AG09309 (cell line): ENCODE results near the gene CNTN4.

Source experiments
- DNase-seq: peaks from one replicate; pipeline ENCODE4 v3.0.0-alpha.2; 2010; ENCODE audit warnings: low read depth
- H3K4me3 ChIP-seq: 2 replicates; pipeline ENCODE4 v1.5.1; 2011; ENCODE audit warnings: mild to moderate bottlenecking, low read depth, low read length, moderate library complexity; ENCODE audit not compliant: control insufficient read depth
- TF ChIP-seq, protein P1 (sequence below): IDR thresholded peaks from 2 replicates; pipeline ENCODE4 v1.5.1; 2011; ENCODE audit warnings: mild to moderate bottlenecking, low read depth, low read length, inconsistent platforms; ENCODE audit not compliant: insufficient read depth, control insufficient read depth; ENCODE audit errors: missing control alignments

The CNTN4 gene

DNA sequence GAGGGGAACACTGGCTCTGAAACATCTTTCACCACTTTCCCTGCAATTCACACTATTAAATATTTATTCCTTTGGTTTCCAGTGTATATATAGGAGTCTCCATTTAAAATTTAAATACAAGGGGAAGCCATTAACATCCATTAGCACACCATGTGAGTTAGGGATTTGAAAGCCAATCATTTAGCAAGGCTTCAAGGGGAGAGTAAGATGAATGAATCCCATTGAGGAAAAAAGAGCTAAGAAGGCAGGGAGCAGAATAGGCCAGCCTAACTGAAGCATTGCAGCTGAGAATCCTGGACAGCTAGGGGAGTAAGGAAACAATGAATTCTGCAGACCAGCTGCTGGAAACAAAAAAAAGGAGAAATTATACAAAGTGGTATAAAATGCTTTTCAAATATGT is 585.4 kb downstream of the CNTN4 start:
- H3K4me3 ChIP-seq = no peak overlapping the region
- TF ChIP-seq, protein P1, sequence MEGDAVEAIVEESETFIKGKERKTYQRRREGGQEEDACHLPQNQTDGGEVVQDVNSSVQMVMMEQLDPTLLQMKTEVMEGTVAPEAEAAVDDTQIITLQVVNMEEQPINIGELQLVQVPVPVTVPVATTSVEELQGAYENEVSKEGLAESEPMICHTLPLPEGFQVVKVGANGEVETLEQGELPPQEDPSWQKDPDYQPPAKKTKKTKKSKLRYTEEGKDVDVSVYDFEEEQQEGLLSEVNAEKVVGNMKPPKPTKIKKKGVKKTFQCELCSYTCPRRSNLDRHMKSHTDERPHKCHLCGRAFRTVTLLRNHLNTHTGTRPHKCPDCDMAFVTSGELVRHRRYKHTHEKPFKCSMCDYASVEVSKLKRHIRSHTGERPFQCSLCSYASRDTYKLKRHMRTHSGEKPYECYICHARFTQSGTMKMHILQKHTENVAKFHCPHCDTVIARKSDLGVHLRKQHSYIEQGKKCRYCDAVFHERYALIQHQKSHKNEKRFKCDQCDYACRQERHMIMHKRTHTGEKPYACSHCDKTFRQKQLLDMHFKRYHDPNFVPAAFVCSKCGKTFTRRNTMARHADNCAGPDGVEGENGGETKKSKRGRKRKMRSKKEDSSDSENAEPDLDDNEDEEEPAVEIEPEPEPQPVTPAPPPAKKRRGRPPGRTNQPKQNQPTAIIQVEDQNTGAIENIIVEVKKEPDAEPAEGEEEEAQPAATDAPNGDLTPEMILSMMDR = no peak
- no peak for DNase-seq

DNA sequence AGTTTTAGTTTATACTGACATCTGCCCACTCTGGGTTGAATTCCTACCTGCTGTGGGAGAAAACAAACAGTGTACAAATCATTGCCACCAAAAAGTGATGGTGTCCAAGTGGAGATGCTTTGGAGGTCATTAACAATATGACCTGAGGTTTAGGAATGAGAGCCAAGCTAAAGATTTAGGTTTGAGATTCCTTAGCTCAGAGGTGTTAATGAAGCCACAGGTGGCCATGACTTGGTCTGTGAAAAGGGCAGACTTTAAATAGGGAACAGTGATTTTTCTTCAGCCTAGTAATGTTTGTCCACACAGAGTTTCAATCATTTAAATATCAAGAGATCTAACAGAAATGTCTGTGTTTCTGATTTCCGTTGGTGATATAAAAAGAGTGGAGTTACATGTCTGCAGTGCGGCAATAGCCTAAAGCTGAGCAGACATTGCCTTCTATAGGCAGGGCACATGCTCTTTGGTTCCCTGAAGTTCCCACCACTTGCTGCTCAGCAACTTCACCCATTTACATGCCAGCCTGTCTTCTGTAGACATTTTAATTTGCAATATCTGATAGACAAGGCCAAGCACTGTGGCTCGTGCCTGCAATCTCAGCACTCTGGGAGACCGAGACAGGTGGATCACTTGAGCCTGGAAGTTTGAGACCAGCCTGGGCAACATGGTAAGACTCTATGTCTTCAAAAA is 588.3 kb downstream of the CNTN4 start:
- H3K4me3 ChIP-seq = no peak overlapping the region
- TF ChIP-seq, protein P1 = no peak
- DNase-seq = no peak

DNA sequence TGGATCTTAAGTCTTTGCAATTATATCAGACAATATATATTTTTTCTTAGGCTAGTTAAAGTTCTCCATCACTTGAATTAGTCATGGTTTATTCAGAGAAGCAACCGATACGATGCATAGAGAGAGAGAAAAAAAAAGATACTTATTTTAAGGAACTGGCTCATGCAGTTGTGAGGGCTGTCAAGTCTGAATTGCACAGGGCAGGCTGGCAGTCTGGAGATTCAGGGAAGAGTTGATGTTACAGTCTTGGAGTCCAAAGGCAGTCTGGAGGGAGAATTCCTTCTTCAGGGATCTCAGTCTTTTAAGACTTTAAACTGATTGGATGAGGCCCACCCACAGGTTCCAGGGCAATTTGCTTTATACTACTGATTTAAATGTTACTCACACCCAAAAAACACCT is 598.9 kb downstream of the CNTN4 start:
- no peak overlapping the region for H3K4me3 ChIP-seq
- no peak for DNase-seq
- TF ChIP-seq, protein P1 = no peak

DNA sequence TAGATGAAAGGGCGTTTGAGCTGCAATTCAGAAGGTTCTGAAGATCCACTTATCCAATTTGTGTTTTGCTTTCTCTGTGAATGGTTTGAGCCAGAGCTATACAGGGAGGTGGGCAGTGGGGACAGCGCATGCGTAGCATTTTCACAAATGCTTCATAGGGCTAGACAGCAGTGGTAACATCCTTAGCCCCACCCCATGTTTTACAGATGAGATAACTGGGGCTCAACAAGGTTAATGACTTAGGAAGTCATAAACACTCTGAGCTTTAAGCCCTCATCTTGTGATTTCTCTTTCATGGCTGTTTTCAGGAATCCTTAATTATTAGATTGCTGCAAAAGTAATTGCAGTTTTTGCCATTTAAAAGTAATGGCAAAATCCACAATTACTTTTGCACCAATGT is 602.8 kb downstream of the CNTN4 start:
- H3K4me3 ChIP-seq = no peak overlapping the region
- TF ChIP-seq, protein P1 = no peak
- DNase-seq = no peak

DNA sequence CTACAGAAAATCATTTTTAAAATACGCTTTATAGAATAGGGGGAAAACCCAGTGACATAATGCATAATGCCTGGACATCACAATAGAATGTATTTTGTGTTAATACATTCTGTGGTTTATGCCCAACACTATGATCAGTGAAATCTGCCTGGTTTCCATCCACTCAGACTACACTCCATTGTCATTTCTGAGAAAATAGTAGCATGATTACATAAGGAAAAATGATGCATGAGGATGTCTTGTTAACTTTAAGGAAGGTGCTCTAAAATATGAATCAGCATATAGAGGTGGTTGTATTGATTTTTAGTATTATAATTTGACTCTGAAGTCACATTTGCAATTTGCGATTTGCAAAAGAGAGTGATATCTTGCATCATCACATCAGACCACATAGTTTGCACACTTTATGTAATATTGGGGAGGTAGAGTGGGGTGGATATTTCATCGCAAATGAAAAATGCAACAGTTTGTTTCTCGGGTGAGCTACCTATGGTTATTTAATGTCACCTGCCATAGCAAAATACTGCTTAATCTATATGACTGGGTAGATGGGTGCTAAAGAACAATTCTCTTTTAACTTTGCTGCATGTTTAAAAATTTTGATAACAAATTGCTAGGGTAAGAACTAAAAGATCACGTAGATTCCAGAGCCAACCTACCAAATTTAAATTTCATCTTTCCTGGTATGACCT is 607.6 kb downstream of the CNTN4 start:
- DNase-seq = no peak
- H3K4me3 ChIP-seq = no peak overlapping the region
- TF ChIP-seq, protein P1 = no peak

DNA sequence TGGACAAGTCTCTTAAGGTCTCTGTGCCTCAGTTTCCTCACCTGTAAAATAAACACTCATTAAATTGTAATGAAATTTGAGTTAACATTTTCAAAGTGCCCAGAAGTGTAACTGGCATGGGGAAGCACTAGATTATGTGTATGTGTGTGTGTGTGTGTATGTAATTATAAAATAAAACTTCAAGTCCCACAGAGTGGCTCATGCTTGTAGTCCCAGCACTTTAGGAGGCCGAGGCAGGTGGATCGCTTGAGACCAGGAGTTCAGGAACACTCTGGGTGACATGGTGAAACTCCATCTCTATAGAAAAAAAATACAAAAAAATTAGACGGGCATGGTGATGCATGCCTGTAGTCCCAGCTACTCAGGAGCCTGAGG is 608.2 kb downstream of the CNTN4 start:
- H3K4me3 ChIP-seq = no peak overlapping the region
- TF ChIP-seq, protein P1 = no peak
- no peak for DNase-seq
